H9 (cell line): ENCODE measurements around the gene POU2F2. TPM values are rescaled to one million over a fixed set of nuclear protein-coding genes. Genes with fewer than 3 reads are reported as not detected.

ENCODE experiments used
- DNase-seq: peaks from one replicate; pipeline ENCODE4 v3.0.0-alpha.2; 2017
- H2AFZ ChIP-seq: one replicate; pipeline ENCODE4 v1.6.1; 2013; ENCODE audit warnings: mild to moderate bottlenecking, low read length, control low read depth, moderate library complexity
- H2AK5ac ChIP-seq: 2 replicates; pipeline ENCODE4 v1.6.1; 2013; ENCODE audit warnings: low read length, control low read depth, mixed read lengths; ENCODE audit not compliant: insufficient read length
- H2BK120ac ChIP-seq: one replicate; pipeline ENCODE4 v1.6.1; 2013; ENCODE audit warnings: low read depth, mild to moderate bottlenecking, low read length, control low read depth, inconsistent platforms; ENCODE audit not compliant: poor library complexity, severe bottlenecking
- H2BK12ac ChIP-seq: 2 replicates; pipeline ENCODE4 v1.6.1; 2013; ENCODE audit warnings: low read length, control low read depth, mixed read lengths, low read depth; ENCODE audit not compliant: insufficient read length
- H2BK15ac ChIP-seq: 2 replicates; pipeline ENCODE4 v1.6.1; 2013; ENCODE audit warnings: low read depth, low read length, control low read depth
- H2BK20ac ChIP-seq: one replicate; pipeline ENCODE4 v1.6.1; 2013; ENCODE audit warnings: low read depth, mild to moderate bottlenecking, low read length, control low read depth, inconsistent platforms; ENCODE audit not compliant: poor library complexity, severe bottlenecking
- H2BK5ac ChIP-seq: 2 replicates; pipeline ENCODE4 v1.6.1; 2013; ENCODE audit warnings: low read length, control low read depth, mixed read lengths; ENCODE audit not compliant: insufficient read length
- H3K14ac ChIP-seq: 2 replicates; pipeline ENCODE4 v1.6.1; 2013; ENCODE audit warnings: low read length, control low read depth; ENCODE audit not compliant: insufficient read depth
- H3K18ac ChIP-seq: 2 replicates; pipeline ENCODE4 v1.6.1; 2013; ENCODE audit warnings: low read depth, mild to moderate bottlenecking, mixed read lengths, low read length, control low read depth; ENCODE audit not compliant: insufficient read length
- H3K23ac ChIP-seq: 2 replicates; pipeline ENCODE4 v1.6.1; 2013; ENCODE audit warnings: low read length, control low read depth, mixed read lengths, low read depth; ENCODE audit not compliant: insufficient read length
- H3K23me2 ChIP-seq: 2 replicates; pipeline ENCODE4 v1.6.1; 2013; ENCODE audit warnings: low read depth, mild to moderate bottlenecking, mixed read lengths, low read length, control low read depth; ENCODE audit not compliant: insufficient read length, poor library complexity, severe bottlenecking
- H3K27ac ChIP-seq: 2 replicates; pipeline ENCODE4 v1.5.1; 2013; ENCODE audit warnings: low read length, control low read depth, mixed read lengths, low read depth; ENCODE audit not compliant: insufficient read length
- H3K27me3 ChIP-seq: 2 replicates; pipeline ENCODE4 v1.6.1; 2013; ENCODE audit warnings: low read length, control low read depth, inconsistent platforms; ENCODE audit not compliant: insufficient read depth
- H3K4ac ChIP-seq: 2 replicates; pipeline ENCODE4 v1.6.1; 2013; ENCODE audit warnings: low read depth, mild to moderate bottlenecking, control low read depth, inconsistent platforms, low read length, moderate library complexity
- H3K4me1 ChIP-seq: 2 replicates; pipeline ENCODE4 v1.6.1; 2013; ENCODE audit warnings: low read length, control low read depth, inconsistent platforms; ENCODE audit not compliant: insufficient read depth
- H3K4me2 ChIP-seq: 2 replicates; pipeline ENCODE4 v1.6.1; 2013; ENCODE audit warnings: low read length, control low read depth, mixed read lengths; ENCODE audit not compliant: insufficient read length, insufficient read depth
- H3K56ac ChIP-seq: 2 replicates; pipeline ENCODE4 v1.6.1; 2013; ENCODE audit warnings: low read depth, mild to moderate bottlenecking, mixed read lengths, low read length, control low read depth; ENCODE audit not compliant: insufficient read length
- H3K79me1 ChIP-seq: 2 replicates; pipeline ENCODE4 v1.6.1; 2013; ENCODE audit warnings: low read depth, mild to moderate bottlenecking, moderate library complexity, low read length, control low read depth, inconsistent platforms; ENCODE audit not compliant: insufficient read depth, poor library complexity, severe bottlenecking
- H3K79me2 ChIP-seq: 2 replicates; pipeline ENCODE4 v1.6.1; 2013; ENCODE audit warnings: low read length, control low read depth, inconsistent platforms; ENCODE audit not compliant: insufficient read depth
- H3K9ac ChIP-seq: 2 replicates; pipeline ENCODE4 v1.6.1; 2013; ENCODE audit warnings: low read length, control low read depth, mixed read lengths; ENCODE audit not compliant: insufficient read length; ENCODE audit errors: extremely low read depth
- H3K9me3 ChIP-seq: one replicate; pipeline ENCODE4 v1.6.1; 2013; ENCODE audit warnings: low read depth, low read length, inconsistent platforms; ENCODE audit not compliant: control insufficient read depth
- H3T11ph ChIP-seq: one replicate; pipeline ENCODE4 v1.6.1; 2013; ENCODE audit warnings: mild to moderate bottlenecking, low read length, control low read depth, inconsistent platforms
- H4K20me1 ChIP-seq: one replicate; pipeline ENCODE4 v1.6.1; 2013; ENCODE audit not compliant: control insufficient read depth, insufficient read length, insufficient read depth
- H4K5ac ChIP-seq: 2 replicates; pipeline ENCODE4 v1.6.1; 2013; ENCODE audit warnings: low read depth, mild to moderate bottlenecking, mixed read lengths, low read length, control low read depth; ENCODE audit not compliant: insufficient read length
- H4K8ac ChIP-seq: replicated peaks from 2 replicates; pipeline ENCODE4 v1.6.1; 2013; ENCODE audit warnings: low read length, control low read depth, mixed read lengths, low read depth; ENCODE audit not compliant: insufficient read length
- H4K91ac ChIP-seq: 2 replicates; pipeline ENCODE4 v1.6.1; 2013; ENCODE audit warnings: low read depth, mild to moderate bottlenecking, moderate library complexity, mixed read lengths, low read length, control low read depth; ENCODE audit not compliant: insufficient read length
- H3K27ac Mint-ChIP-seq, 3 experiments: 2 replicates in 2 of 3; 3 replicates in 1 of 3; pipeline ENCODE4 v1.8.0; 2020 to 2021; ENCODE audit warnings: mixed read lengths in 3 of 3, mild to moderate bottlenecking in 1 of 3, moderate library complexity in 1 of 3
- H3K27me3 Mint-ChIP-seq: 2 replicates; pipeline ENCODE4 v1.8.0; 2021; ENCODE audit warnings: low read depth, mild to moderate bottlenecking, moderate library complexity, mixed read lengths
- H3K36me3 Mint-ChIP-seq, 3 experiments: 2 replicates in 2 of 3; 3 replicates in 1 of 3; pipeline ENCODE4 v1.8.0; 2020 to 2021; ENCODE audit warnings: low read depth in 3 of 3, mixed read lengths in 3 of 3; ENCODE audit not compliant: insufficient read depth in 1 of 3
- H3K4me1 Mint-ChIP-seq, 2 experiments: 2 replicates each; pipeline ENCODE4 v1.8.0; 2020; ENCODE audit warnings: mixed read lengths in 2 of 2
- H3K4me3 Mint-ChIP-seq, 2 experiments: 2 replicates in 1 of 2; 3 replicates in 1 of 2; pipeline ENCODE4 v1.8.0; 2020 to 2021; ENCODE audit warnings: mild to moderate bottlenecking in 2 of 2, mixed read lengths in 2 of 2, moderate library complexity in 1 of 2
- H3K9me3 Mint-ChIP-seq, 2 experiments: 2 replicates in 1 of 2; 3 replicates in 1 of 2; pipeline ENCODE4 v1.8.0; 2020; ENCODE audit warnings: mild to moderate bottlenecking in 2 of 2, mixed read lengths in 2 of 2, moderate library complexity in 1 of 2
- WGBS: extraction: QIAGEN DNeasy Blood & Tissue Kit; methylation state at CpG from one replicate; pipeline ENCODE4 v1.1.7; 2013; ENCODE audit warnings: missing lambda C conversion rate, low lambda C conversion rate, mixed read lengths; ENCODE audit not compliant: insufficient read length; ENCODE audit errors: extremely low coverage; 5-methylcytosine and 5-hydroxymethylcytosine counted together
- total RNA-seq: library from RNA; stranded (reverse); gene quantifications from 2 replicates; pipeline ENCODE4 v1.2.1, GENCODE V29; 2021
- TF ChIP-seq, protein P1 (sequence below): fragments of 200-600 bp; sonication (generic); conservative IDR thresholded peaks from 3 replicates; pipeline ENCODE4 v1.8.0; 2021; ENCODE audit warnings: antibody characterized with exemption, mild to moderate bottlenecking

The POU2F2 gene
- total RNA-seq, 1 experiment from 2014 or later: 2.9 TPM

DNA sequence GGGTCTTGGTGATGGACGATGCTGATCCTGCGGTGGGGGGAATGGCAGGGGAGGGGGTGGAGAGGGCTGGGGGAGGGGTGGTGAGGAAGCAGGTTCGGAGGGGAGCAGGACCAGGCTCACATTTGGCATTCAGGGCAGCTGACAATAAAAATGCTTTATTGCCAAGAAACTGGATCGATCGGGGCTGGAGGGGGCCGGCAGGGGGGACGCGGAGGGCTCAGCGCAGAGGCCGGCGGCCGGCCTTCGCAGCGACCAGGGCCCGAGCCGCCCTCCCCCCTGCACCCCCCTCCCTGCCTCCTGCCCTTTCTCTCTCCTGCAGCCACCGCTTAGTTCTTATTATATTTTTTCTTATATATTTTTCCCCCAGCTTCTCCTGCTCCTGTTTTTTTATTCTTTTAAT, 18.1 kb upstream of the POU2F2 start:
- H4K20me1 ChIP-seq: no peaks in the 10 kb centered on the region
- H3K9me3 ChIP-seq: no peaks in the 10 kb centered on the region
- no peaks in the 10 kb centered on the region for H3K79me2 ChIP-seq
- no peak overlapping the region for H2BK15ac ChIP-seq
- H3K4ac ChIP-seq: no peak overlapping the region
- H3K56ac ChIP-seq: no peak overlapping the region
- no peak overlapping the region for H3K23ac ChIP-seq
- no peak overlapping the region for H3K14ac ChIP-seq
- peaks cover 28 to 54% of the 10 kb centered on the region in 2 experiments for H3K4me1 Mint-ChIP-seq
- no peak overlapping the region for H2BK5ac ChIP-seq
- no peak overlapping the region for H3K4me2 ChIP-seq
- H3K27me3 Mint-ChIP-seq: peaks cover 65% of the 10 kb centered on the region
- H2BK20ac ChIP-seq: no peak overlapping the region
- H3K27ac ChIP-seq: no peak overlapping the region
- no peak for DNase-seq
- H3K79me1 ChIP-seq: no peaks in the 10 kb centered on the region
- TF ChIP-seq, protein P1, sequence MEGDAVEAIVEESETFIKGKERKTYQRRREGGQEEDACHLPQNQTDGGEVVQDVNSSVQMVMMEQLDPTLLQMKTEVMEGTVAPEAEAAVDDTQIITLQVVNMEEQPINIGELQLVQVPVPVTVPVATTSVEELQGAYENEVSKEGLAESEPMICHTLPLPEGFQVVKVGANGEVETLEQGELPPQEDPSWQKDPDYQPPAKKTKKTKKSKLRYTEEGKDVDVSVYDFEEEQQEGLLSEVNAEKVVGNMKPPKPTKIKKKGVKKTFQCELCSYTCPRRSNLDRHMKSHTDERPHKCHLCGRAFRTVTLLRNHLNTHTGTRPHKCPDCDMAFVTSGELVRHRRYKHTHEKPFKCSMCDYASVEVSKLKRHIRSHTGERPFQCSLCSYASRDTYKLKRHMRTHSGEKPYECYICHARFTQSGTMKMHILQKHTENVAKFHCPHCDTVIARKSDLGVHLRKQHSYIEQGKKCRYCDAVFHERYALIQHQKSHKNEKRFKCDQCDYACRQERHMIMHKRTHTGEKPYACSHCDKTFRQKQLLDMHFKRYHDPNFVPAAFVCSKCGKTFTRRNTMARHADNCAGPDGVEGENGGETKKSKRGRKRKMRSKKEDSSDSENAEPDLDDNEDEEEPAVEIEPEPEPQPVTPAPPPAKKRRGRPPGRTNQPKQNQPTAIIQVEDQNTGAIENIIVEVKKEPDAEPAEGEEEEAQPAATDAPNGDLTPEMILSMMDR: no peak
- no peaks in the 10 kb centered on the region for H3K9me3 Mint-ChIP-seq
- no peak overlapping the region for H3K18ac ChIP-seq
- no peak overlapping the region for H3K27ac Mint-ChIP-seq
- no peaks in the 10 kb centered on the region; the same call in 1 of the 2 replicates for H3K27me3 ChIP-seq
- no peak overlapping the region for H4K5ac ChIP-seq
- H4K8ac ChIP-seq: no peak overlapping the region
- H3K36me3 Mint-ChIP-seq: no peaks in the 10 kb centered on the region
- WGBS: no CpG with 5 or more reads among the region's 17 CpGs
- H2BK12ac ChIP-seq: no peak overlapping the region
- H3K9ac ChIP-seq: no peak overlapping the region
- H2AFZ ChIP-seq: no peak overlapping the region
- H2BK120ac ChIP-seq: no peak overlapping the region
- no peak overlapping the region for H3T11ph ChIP-seq
- no peak overlapping the region for H4K91ac ChIP-seq
- no peak overlapping the region for H3K4me3 Mint-ChIP-seq
- peaks cover 6% of the 10 kb centered on the region; the same call in 1 of the 2 replicates for H3K4me1 ChIP-seq
- H3K23me2 ChIP-seq: no peaks in the 10 kb centered on the region
- no peak overlapping the region for H2AK5ac ChIP-seq
